Measurements from ENCODE around the gene ZBTB20. TPM values are rescaled to one million over a fixed set of nuclear protein-coding genes. Genes with fewer than 3 reads are reported as not detected.

Gene ZBTB20
- total and polyA plus RNA-seq, 2 of the 4 experiments (the other 2 are of a cell fraction): 0.75 to 14.7 TPM

GRCh38 chr3:114887806-114888205 lies 259.3 kb downstream of the ZBTB20 start:
- Histone ChIP-seq H2BK120ac (ENCODE audit: low read depth, low read length) (no peak overlapping the region), H3K9ac (ENCODE audit: low read depth, low read length) (no peak overlapping the region), H3K27ac (ENCODE audit: insufficient read depth, low read length) (no peak overlapping the region), H3K4me2 (ENCODE audit: low read depth, low read length) (no peak overlapping the region), H3K9me1 (ENCODE audit: insufficient read depth, low read length) (no peaks in the 10 kb centered on the region), H3K9me3 (ENCODE audit: control insufficient read depth, insufficient read depth, low read length) (no peaks in the 10 kb centered on the region), H2AFZ (replicated peaks; ENCODE audit: low read length, poor library complexity) (no peak overlapping the region), H3K4me3 (ENCODE audit: insufficient read depth, low read depth, low read length) (no peak overlapping the region), H3K27me3 (ENCODE audit: control insufficient read depth, insufficient read depth, low read length) (no peaks in the 10 kb centered on the region), H3K18ac (ENCODE audit: low read depth, low read length) (no peak overlapping the region), H3K4ac (ENCODE audit: low read depth, low read length) (no peak overlapping the region), H4K91ac (ENCODE audit: insufficient read depth, low read depth, low read length) (no peak overlapping the region), H3K4me1 (ENCODE audit: control insufficient read depth, insufficient read depth, low read length) (no peaks in the 10 kb centered on the region), H3K36me3 (ENCODE audit: control insufficient read depth, insufficient read depth, low read length) (no peaks in the 10 kb centered on the region), H4K20me1 (ENCODE audit: insufficient read depth, low read length) (no peaks in the 10 kb centered on the region), H2BK5ac (ENCODE audit: low read depth, low read length, poor library complexity, severe bottlenecking) (no peak overlapping the region), H2AK9ac (replicated peaks; ENCODE audit: low read depth, low read length, poor library complexity) (no peak overlapping the region), H4K8ac (ENCODE audit: low read depth in 2 of 2, low read length in 2 of 2) (no peak overlapping the region), H2BK15ac (ENCODE audit: low read depth, low read length) (no peak overlapping the region), H3K56ac (ENCODE audit: extremely low read depth, insufficient read depth, low read length) (no peak overlapping the region), H4K5ac (ENCODE audit: low read depth, low read length) (no peak overlapping the region), H3K23ac (ENCODE audit: low read depth, low read length) (no peak overlapping the region), H2BK20ac (ENCODE audit: low read depth, low read length) (no peak overlapping the region), H3K14ac (replicated peaks; ENCODE audit: low read depth, low read length) (no peak overlapping the region), H2AK5ac (ENCODE audit: low read depth, low read length) (no peak overlapping the region), H3K79me1 (ENCODE audit: low read depth in 1 of 2, low read length in 2 of 2) (no peaks in the 10 kb centered on the region)
- CTCF ChIA-PET: no interaction called here
- dilution Hi-C loops (cut with HindIII; ENCODE audit: low sequenced_read_pairs, unreplicated experiment) (no loop called here), intact Hi-C loops (cut with micrococcal nuclease) (no loop called here), in situ Hi-C loops (cut with MboI; ENCODE audit: low sequenced_read_pairs) (no loop called here)
- POLR2A ChIA-PET (ENCODE audit: unreplicated experiment): no interaction called here
- ATAC-seq (ENCODE audit: low read depth): no peak
- TF ChIP-seq USF2 (IDR thresholded peaks at IDR 0.05; ENCODE audit: low read depth, low read length) (no peak), NFE2L2 (IDR thresholded peaks at IDR 0.05; ENCODE audit: low read depth, low read length) (no peak), RCOR1 (IDR thresholded peaks at IDR 0.05; ENCODE audit: insufficient replicate concordance, low read length) (no peak), CHD1 (IDR thresholded peaks at IDR 0.05; ENCODE audit: low read depth, low read length) (no peak), MAZ (IDR thresholded peaks at IDR 0.05; ENCODE audit: borderline replicate concordance, low read depth, low read length) (no peak), MXI1 (IDR thresholded peaks at IDR 0.05; ENCODE audit: borderline replicate concordance, low read depth, low read length) (no peak), CEBPB (IDR thresholded peaks at IDR 0.05; ENCODE audit: low read depth, low read length) (0 out of 2 replicates have a peak, but pooled peaks have one; percentile 5)
- no TSS peak for BruUV-seq (replicated peaks)
- WGBS, 2 experiments (ENCODE audit: extremely low coverage in 2 of 2, insufficient read length in 1 of 2): no CpG with 5 or more reads among the region's 3 CpGs
- no peak for DNase-seq

Data from IMR-90 (cell line).